Suppressor macrophage (primary cell): ENCODE data around the gene DNTTIP2.
A peak's percentile ranks its signal among the peaks of the same experiment; 100 is the strongest.
"Not testable (repeated sequence)": the region's sequence is repeated elsewhere in the genome, so short reads cannot be mapped to it uniquely, and the experiment has no call there.

Experiments used
- DNase-seq, 4 experiments: peaks; one replicate each; pipeline ENCODE4 v3.0.0-alpha.2; 2020 to 2022

Gene DNTTIP2

GRCh38 chr1:93841771-93842170 is 37.2 kb downstream of the DNTTIP2 start:
- no peak for DNase-seq

GRCh38 chr1:93840956-93841482 is 38.0 kb downstream of the DNTTIP2 start:
- DNase-seq: no peak

- no peak for DNase-seq
Measured at GRCh38 chr1:93839753-93840152, 39.3 kb downstream of the DNTTIP2 start.

GRCh38 chr1:93839307-93839706 is 39.7 kb downstream of the DNTTIP2 start:
- peak; percentile 67 to 90 (median 78) for DNase-seq

GRCh38 chr1:93837961-93838360 is 41.0 kb downstream of the DNTTIP2 start:
- no peak for DNase-seq

- not testable (repeated sequence) for DNase-seq
Measured at GRCh38 chr1:93833293-93833692, 45.7 kb downstream of the DNTTIP2 start.

- DNase-seq: no peak
Measured at GRCh38 chr1:93829061-93829460, 49.9 kb downstream of the DNTTIP2 start.

GRCh38 chr1:93828367-93828755 is 50.6 kb downstream of the DNTTIP2 start:
- DNase-seq: no peak

- no peak for DNase-seq
Measured at GRCh38 chr1:93827633-93828366, 51.2 kb downstream of the DNTTIP2 start.

GRCh38 chr1:93827128-93827527 is 51.9 kb downstream of the DNTTIP2 start:
- no peak for DNase-seq

GRCh38 chr1:93824834-93825233 is 54.2 kb downstream of the DNTTIP2 start:
- no peak for DNase-seq

- DNase-seq: no peak
Measured at GRCh38 chr1:93822730-93823425, 56.1 kb downstream of the DNTTIP2 start.

GRCh38 chr1:93821423-93822144 is 57.4 kb downstream of the DNTTIP2 start:
- DNase-seq: no peak

GRCh38 chr1:93820554-93821422 is 58.2 kb downstream of the DNTTIP2 start:
- no peak for DNase-seq

- DNase-seq: peak in 1 of 4 experiments; percentile 11
Measured at GRCh38 chr1:93818570-93818959, 60.4 kb downstream of the DNTTIP2 start.

- peak in 3 of 4 experiments; percentile 25 to 31 (median 28) for DNase-seq
Measured at GRCh38 chr1:93817819-93818569, 61.0 kb downstream of the DNTTIP2 start.

GRCh38 chr1:93816970-93817678 is 61.9 kb downstream of the DNTTIP2 start:
- peak; percentile 46 to 81 (median 73) for DNase-seq
